ENCODE data around the gene OR6C76.

OR6C76 gene

GRCh38 chr12:55470088-55470829 lies 44.2 kb downstream of the OR6C76 start, which contains the start of gene OR6C70:
Gene OR6C70 (minus strand): TSS chr12:55470138. CDS start chr12:55470138, 0 bp downstream.
- no peak for DNase-seq

- DNase-seq: no peak
Observed at GRCh38 chr12:55472264-55472663, 46.2 kb downstream of the OR6C76 start.

Measured in Kasumi-1 (cell line).